OCI-LY3 (cell line): ENCODE data around the gene CNNM1.

Experiments used
- H2AFZ ChIP-seq: fragments of 200-600, 300-600 bp; shearing (Covaris generic); 2 replicates; pipeline ENCODE4 v1.6.0; 2014; ENCODE audit warnings: antibody characterized with exemption, low read depth, low read length
- H3K27ac ChIP-seq: fragments of 200-600, 300-600 bp; sonication (generic); 2 replicates; pipeline ENCODE4 v1.5.1; 2014; ENCODE audit warnings: mild to moderate bottlenecking, low read length, moderate library complexity, mixed read lengths
- H3K27me3 ChIP-seq: fragments of 200-600, 300-600 bp; sonication (generic); 2 replicates; pipeline ENCODE4 v1.6.1; 2014; ENCODE audit warnings: low read depth, low read length, mixed read lengths
- H3K36me3 ChIP-seq: fragments of 200-600, 300-600 bp; sonication (generic); replicated peaks from 2 replicates; pipeline ENCODE3; 2014; ENCODE audit warnings: low read depth, low read length, mixed read lengths
- H3K4me1 ChIP-seq: fragments of 300-600, 200-600 bp; sonication (generic); 2 replicates; pipeline ENCODE4 v1.6.1; 2014; ENCODE audit warnings: low read length, mixed read lengths
- H3K4me2 ChIP-seq: fragments of 200-600, 300-600 bp; sonication (generic); 2 replicates; pipeline ENCODE4 v1.6.1; 2014; ENCODE audit warnings: low read length, mixed read lengths
- H3K4me3 ChIP-seq: fragments of 300-600, 200-600 bp; sonication (generic); 2 replicates; pipeline ENCODE4 v1.5.1; 2014; ENCODE audit warnings: antibody characterized with exemption, mild to moderate bottlenecking, low read length, moderate library complexity
- H3K79me2 ChIP-seq: fragments of 300-600, 200-600 bp; shearing (Covaris generic); 2 replicates; pipeline ENCODE4 v1.6.1; 2014; ENCODE audit warnings: mild to moderate bottlenecking, low read length, mixed read lengths
- H3K9ac ChIP-seq: fragments of 300-600, 200-600 bp; shearing (Covaris generic); 2 replicates; pipeline ENCODE4 v1.6.0; 2014; ENCODE audit warnings: mild to moderate bottlenecking, low read length, moderate library complexity
- H3K9me3 ChIP-seq: fragments of 200-600, 300-600 bp; shearing (Covaris generic); 2 replicates; pipeline ENCODE4 v1.6.1; 2014; ENCODE audit warnings: low read length, mixed read lengths; ENCODE audit not compliant: insufficient read depth
- H4K20me1 ChIP-seq: fragments of 200-600, 300-600 bp; sonication (generic); 2 replicates; pipeline ENCODE4 v1.6.1; 2016; ENCODE audit warnings: low read length, mixed read lengths; ENCODE audit not compliant: insufficient read depth
- EZH2phosphoT487 ChIP-seq: fragments of 200-600 bp; shearing (Covaris generic); IDR thresholded peaks from 2 replicates; pipeline ENCODE4 v1.6.1; 2018; ENCODE audit warnings: antibody characterized with exemption, mixed run types, low read depth
- TF ChIP-seq, protein P1 (sequence below): fragments of 200-600, 300-600 bp; sonication (generic); IDR thresholded peaks from 2 replicates; pipeline ENCODE4 v1.5.1; 2014; ENCODE audit warnings: antibody characterized with exemption, low read length, low read depth

The CNNM1 gene

DNA sequence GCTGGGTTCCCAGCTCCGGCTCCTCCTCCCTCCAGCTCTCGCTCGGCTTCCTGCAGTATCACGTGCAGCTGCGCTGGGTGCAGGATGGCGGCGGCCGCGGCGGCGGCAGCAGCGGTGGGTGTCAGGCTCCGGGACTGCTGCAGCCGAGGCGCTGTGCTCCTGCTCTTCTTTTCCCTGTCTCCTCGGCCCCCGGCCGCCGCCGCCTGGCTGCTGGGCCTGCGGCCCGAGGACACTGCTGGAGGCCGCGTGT, at the start of gene CNNM1:
CNNM1 (plus strand) TSS at position 53 of the 250 bp plus-strand sequence; CDS start at position 85, 32 bp downstream.
- H3K9me3 ChIP-seq, result no peaks in the 10 kb centered on the region
- no peaks in the 10 kb centered on the region for H3K79me2 ChIP-seq
- H3K4me3 ChIP-seq, result no peak within 1 kb of the TSS
- no peaks in the 10 kb centered on the region for H3K36me3 ChIP-seq
- no peak within 1 kb of the TSS for H3K9ac ChIP-seq
- H2AFZ ChIP-seq, result no peak within 1 kb of the TSS
- no peaks in the 10 kb centered on the region for H3K27me3 ChIP-seq
- TF ChIP-seq, protein P1, sequence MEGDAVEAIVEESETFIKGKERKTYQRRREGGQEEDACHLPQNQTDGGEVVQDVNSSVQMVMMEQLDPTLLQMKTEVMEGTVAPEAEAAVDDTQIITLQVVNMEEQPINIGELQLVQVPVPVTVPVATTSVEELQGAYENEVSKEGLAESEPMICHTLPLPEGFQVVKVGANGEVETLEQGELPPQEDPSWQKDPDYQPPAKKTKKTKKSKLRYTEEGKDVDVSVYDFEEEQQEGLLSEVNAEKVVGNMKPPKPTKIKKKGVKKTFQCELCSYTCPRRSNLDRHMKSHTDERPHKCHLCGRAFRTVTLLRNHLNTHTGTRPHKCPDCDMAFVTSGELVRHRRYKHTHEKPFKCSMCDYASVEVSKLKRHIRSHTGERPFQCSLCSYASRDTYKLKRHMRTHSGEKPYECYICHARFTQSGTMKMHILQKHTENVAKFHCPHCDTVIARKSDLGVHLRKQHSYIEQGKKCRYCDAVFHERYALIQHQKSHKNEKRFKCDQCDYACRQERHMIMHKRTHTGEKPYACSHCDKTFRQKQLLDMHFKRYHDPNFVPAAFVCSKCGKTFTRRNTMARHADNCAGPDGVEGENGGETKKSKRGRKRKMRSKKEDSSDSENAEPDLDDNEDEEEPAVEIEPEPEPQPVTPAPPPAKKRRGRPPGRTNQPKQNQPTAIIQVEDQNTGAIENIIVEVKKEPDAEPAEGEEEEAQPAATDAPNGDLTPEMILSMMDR, result no peak
- no peak for TF ChIP-seq EZH2phosphoT487
- no peaks in the 10 kb centered on the region for H3K4me1 ChIP-seq
- no peak within 1 kb of the TSS for H3K4me2 ChIP-seq
- no peak within 1 kb of the TSS for H3K27ac ChIP-seq
- no peaks in the 10 kb centered on the region for H4K20me1 ChIP-seq

DNA sequence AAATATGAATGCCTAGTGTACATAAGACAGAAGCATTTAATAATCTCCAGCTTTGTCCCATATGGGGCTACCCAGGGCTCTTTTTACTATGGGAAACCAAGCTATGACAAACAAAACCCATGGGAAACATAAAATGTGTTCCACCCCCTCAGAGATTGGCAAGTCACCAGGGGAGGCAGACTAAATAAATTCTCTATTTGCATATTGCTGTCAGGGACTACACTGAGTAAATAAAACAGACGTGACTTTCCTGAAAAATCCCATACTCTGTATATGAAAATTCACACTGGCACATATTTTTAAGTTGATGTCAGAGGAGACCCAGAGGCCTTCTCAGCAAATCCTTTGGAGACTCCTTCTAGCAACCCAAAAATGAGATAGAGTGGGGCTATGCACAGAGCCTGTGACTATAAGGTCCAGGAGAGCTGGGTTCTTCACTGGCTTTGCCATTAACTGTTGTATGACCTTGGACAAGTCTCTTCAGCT, 49.5 kb upstream of the CNNM1 start:
- TF ChIP-seq, protein P1, result no peak
- no peak for TF ChIP-seq EZH2phosphoT487
- H3K4me3 ChIP-seq, result no peak overlapping the region
- H3K79me2 ChIP-seq, result no peaks in the 10 kb centered on the region
- peaks cover 16% of the 10 kb centered on the region for H3K4me1 ChIP-seq
- peak overlapping the region; percentile 73; the same call in 1 of the 2 replicates for H3K4me2 ChIP-seq
- no peak overlapping the region for H3K9ac ChIP-seq
- H3K27ac ChIP-seq, result peak overlapping the region; percentile 60
- H2AFZ ChIP-seq, result no peak overlapping the region
- no peaks in the 10 kb centered on the region for H4K20me1 ChIP-seq
- no peaks in the 10 kb centered on the region for H3K9me3 ChIP-seq
- no peaks in the 10 kb centered on the region for H3K36me3 ChIP-seq
- H3K27me3 ChIP-seq, result peaks cover 10% of the 10 kb centered on the region; the same call in 1 of the 2 replicates

DNA sequence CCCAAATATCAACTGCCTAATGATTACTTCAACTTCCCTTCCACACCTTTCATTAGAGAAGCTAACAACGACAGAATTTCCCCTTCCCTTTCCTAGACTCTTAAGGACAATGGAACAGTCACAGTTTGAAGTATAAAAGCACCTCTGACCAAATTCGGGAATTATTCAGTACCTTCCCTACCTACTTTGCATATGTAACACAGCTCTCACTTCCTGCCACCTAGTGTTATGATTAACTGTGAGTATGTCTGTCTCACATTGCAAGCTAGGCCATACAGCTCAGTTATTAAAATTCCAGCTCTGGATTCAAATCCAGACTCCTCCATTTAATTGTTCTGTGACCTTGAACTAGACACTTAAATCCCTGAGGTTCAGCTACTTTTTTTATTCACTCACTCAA, 48.7 kb upstream of the CNNM1 start:
- H3K9ac ChIP-seq, result peak overlapping the region; percentile 45
- TF ChIP-seq, protein P1, result no peak
- TF ChIP-seq EZH2phosphoT487, result no peak
- H3K4me1 ChIP-seq, result peaks cover 16% of the 10 kb centered on the region
- H3K79me2 ChIP-seq, result no peaks in the 10 kb centered on the region
- no peaks in the 10 kb centered on the region for H3K9me3 ChIP-seq
- H2AFZ ChIP-seq, result peak overlapping the region; percentile 71
- no peaks in the 10 kb centered on the region for H4K20me1 ChIP-seq
- no peaks in the 10 kb centered on the region for H3K36me3 ChIP-seq
- H3K27ac ChIP-seq, result peak overlapping the region; percentile 60
- H3K4me3 ChIP-seq, result peak overlapping the region; percentile 35; the same call in 1 of the 2 replicates
- peak overlapping the region; percentile 73 for H3K4me2 ChIP-seq
- H3K27me3 ChIP-seq, result peaks cover 3% of the 10 kb centered on the region; the same call in 1 of the 2 replicates

DNA sequence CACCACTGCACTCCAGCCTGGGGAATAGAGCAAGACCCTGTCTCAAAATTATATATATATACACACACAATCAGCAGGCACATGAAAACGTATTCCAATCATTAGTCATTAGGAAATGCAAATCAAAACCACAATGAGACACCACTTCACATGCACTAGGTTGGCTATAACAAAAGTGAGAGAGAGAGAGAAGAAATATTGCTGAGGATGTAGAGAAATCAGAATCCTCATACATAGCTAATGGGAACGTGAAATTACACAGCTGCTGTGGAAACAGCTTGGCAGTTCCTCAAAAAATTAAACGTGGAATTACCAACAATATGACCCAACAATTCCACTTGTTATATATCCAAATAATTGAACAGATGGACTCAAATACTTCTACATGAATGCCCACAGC, 43.3 kb upstream of the CNNM1 start:
- H3K36me3 ChIP-seq, result no peaks in the 10 kb centered on the region
- no peaks in the 10 kb centered on the region for H3K27me3 ChIP-seq
- H3K27ac ChIP-seq, result no peak overlapping the region
- H3K4me2 ChIP-seq, result no peak overlapping the region
- TF ChIP-seq EZH2phosphoT487, result no peak
- TF ChIP-seq, protein P1, result no peak
- H2AFZ ChIP-seq, result no peak overlapping the region
- no peaks in the 10 kb centered on the region for H3K9me3 ChIP-seq
- H3K4me3 ChIP-seq, result no peak overlapping the region
- H4K20me1 ChIP-seq, result no peaks in the 10 kb centered on the region
- H3K9ac ChIP-seq, result no peak overlapping the region
- no peaks in the 10 kb centered on the region for H3K79me2 ChIP-seq
- peaks cover 10% of the 10 kb centered on the region for H3K4me1 ChIP-seq
